MM.1S (cell line): ENCODE results near the gene ARHGAP32.

Experiments
- CTCF ChIP-seq: fragments of 300-600 bp; sonication (generic); IDR thresholded peaks from 2 replicates; pipeline ENCODE4 v1.5.1; 2016; ENCODE audit warnings: antibody characterized with exemption, low read length, mixed read lengths
- EZH2 ChIP-seq: fragments of 300-600 bp; sonication (generic); optimal IDR thresholded peaks from 2 replicates; pipeline ENCODE3; 2017; ENCODE audit warnings: low read depth, mild to moderate bottlenecking, antibody characterized with exemption, low read length, mixed read lengths
- EZH2phosphoT487 ChIP-seq: fragments of 300-600 bp; sonication (generic); IDR thresholded peaks from 2 replicates; pipeline ENCODE4 v1.6.1; 2018; ENCODE audit warnings: antibody characterized with exemption, low read length

- no peak for TF ChIP-seq CTCF
- TF ChIP-seq EZH2: no peak
- no peak for TF ChIP-seq EZH2phosphoT487
These were observed 239.0 kb downstream of the ARHGAP32 start for GRCh38 chr11:128953151-128953550.
